Measurements from ENCODE around the gene CEL. TPM values are rescaled to one million over a fixed set of nuclear protein-coding genes. Genes with fewer than 3 reads are reported as not detected.

Gene CEL
- total and polyA plus RNA-seq, 2 donors (not counting 1 experiment from before 2014, with no cell fraction given), result 0.12 to 0.33 TPM

GRCh38 chr9:133104718-133105460 lies 43.1 kb downstream of the CEL start:
- no peak overlapping the region for H3K4me3 ChIP-seq (replicated peaks in 1 of 4; ENCODE audit: control extremely low read depth in 1 of 4, insufficient read depth in 1 of 4, low read depth in 3 of 4, low read length in 4 of 4)
- no peak overlapping the region for H2AFZ ChIP-seq (ENCODE audit: low read length)
- H3K9me3 ChIP-seq (ENCODE audit: control insufficient read depth, insufficient read depth, low read depth, low read length), result no peaks in the 10 kb centered on the region
- no peaks in the 10 kb centered on the region for H4K20me1 ChIP-seq (ENCODE audit: control insufficient read depth, extremely low read depth, insufficient read depth, low read length)
- TF ChIP-seq CTCF (conservative IDR thresholded peaks at IDR 0.05 in 1 of 2, IDR thresholded peaks at IDR 0.05 in 1 of 2; ENCODE audit: low read depth in 1 of 2, low read length in 2 of 2), result no peak
- no peak for TF ChIP-seq EZH2 (IDR thresholded peaks at IDR 0.05; ENCODE audit: low read length, missing control alignments)
- H3K27me3 ChIP-seq (ENCODE audit: control insufficient read depth, insufficient read depth, low read length), result no peaks in the 10 kb centered on the region
- H3K79me2 ChIP-seq (ENCODE audit: control insufficient read depth, insufficient read depth, low read length), result no peaks in the 10 kb centered on the region
- H3K36me3 ChIP-seq (ENCODE audit: control insufficient read depth, insufficient read depth, low read length), result peaks cover 32% of the 10 kb centered on the region
- DNase-seq (ENCODE audit: low read depth in 2 of 2), result no peak
- H3K9ac ChIP-seq (ENCODE audit: insufficient read depth, low read length), result no peak overlapping the region
- H3K4me1 ChIP-seq (ENCODE audit: control insufficient read depth, extremely low read depth, insufficient read depth, low read length), result no peaks in the 10 kb centered on the region
- no peak overlapping the region for H3K27ac ChIP-seq (ENCODE audit: insufficient read depth, low read length)
- no peak overlapping the region for H3K4me2 ChIP-seq (ENCODE audit: extremely low read depth, insufficient read depth, low read length)

GRCh38 chr9:133105461-133105770 lies 43.6 kb downstream of the CEL start:
- no peaks in the 10 kb centered on the region for H3K27me3 ChIP-seq (ENCODE audit: control insufficient read depth, insufficient read depth, low read length)
- peaks cover 32% of the 10 kb centered on the region for H3K36me3 ChIP-seq (ENCODE audit: control insufficient read depth, insufficient read depth, low read length)
- H4K20me1 ChIP-seq (ENCODE audit: control insufficient read depth, extremely low read depth, insufficient read depth, low read length), result no peaks in the 10 kb centered on the region
- DNase-seq (ENCODE audit: low read depth in 2 of 2), result no peak
- no peaks in the 10 kb centered on the region for H3K9me3 ChIP-seq (ENCODE audit: control insufficient read depth, insufficient read depth, low read depth, low read length)
- H3K4me2 ChIP-seq (ENCODE audit: extremely low read depth, insufficient read depth, low read length), result no peak overlapping the region
- H2AFZ ChIP-seq (ENCODE audit: low read length), result no peak overlapping the region
- no peaks in the 10 kb centered on the region for H3K79me2 ChIP-seq (ENCODE audit: control insufficient read depth, insufficient read depth, low read length)
- H3K9ac ChIP-seq (ENCODE audit: insufficient read depth, low read length), result no peak overlapping the region
- TF ChIP-seq CTCF (conservative IDR thresholded peaks at IDR 0.05 in 1 of 2, IDR thresholded peaks at IDR 0.05 in 1 of 2; ENCODE audit: low read depth in 1 of 2, low read length in 2 of 2), result no peak
- no peak for TF ChIP-seq EZH2 (IDR thresholded peaks at IDR 0.05; ENCODE audit: low read length, missing control alignments)
- no peak overlapping the region for H3K27ac ChIP-seq (ENCODE audit: insufficient read depth, low read length)
- no peaks in the 10 kb centered on the region for H3K4me1 ChIP-seq (ENCODE audit: control insufficient read depth, extremely low read depth, insufficient read depth, low read length)
- no peak overlapping the region for H3K4me3 ChIP-seq (replicated peaks in 1 of 4; ENCODE audit: control extremely low read depth in 1 of 4, insufficient read depth in 1 of 4, low read depth in 3 of 4, low read length in 4 of 4)

GRCh38 chr9:133106511-133107244 lies 44.9 kb downstream of the CEL start:
- Histone ChIP-seq H3K27me3 (ENCODE audit: control insufficient read depth, insufficient read depth, low read length) (no peaks in the 10 kb centered on the region), H3K36me3 (ENCODE audit: control insufficient read depth, insufficient read depth, low read length) (peaks cover 26% of the 10 kb centered on the region), H3K79me2 (ENCODE audit: control insufficient read depth, insufficient read depth, low read length) (no peaks in the 10 kb centered on the region), H4K20me1 (ENCODE audit: control insufficient read depth, extremely low read depth, insufficient read depth, low read length) (no peaks in the 10 kb centered on the region), H3K4me2 (ENCODE audit: extremely low read depth, insufficient read depth, low read length) (no peak overlapping the region), H2AFZ (ENCODE audit: low read length) (no peak overlapping the region), H3K4me3 (replicated peaks in 1 of 4; ENCODE audit: control extremely low read depth in 1 of 4, insufficient read depth in 1 of 4, low read depth in 3 of 4, low read length in 4 of 4) (no peak overlapping the region), H3K4me1 (ENCODE audit: control insufficient read depth, extremely low read depth, insufficient read depth, low read length) (no peaks in the 10 kb centered on the region), H3K9me3 (ENCODE audit: control insufficient read depth, insufficient read depth, low read depth, low read length) (no peaks in the 10 kb centered on the region), H3K27ac (ENCODE audit: insufficient read depth, low read length) (no peak overlapping the region), H3K9ac (ENCODE audit: insufficient read depth, low read length) (no peak overlapping the region)
- no peak for DNase-seq (ENCODE audit: low read depth in 2 of 2)
- TF ChIP-seq EZH2 (IDR thresholded peaks at IDR 0.05; ENCODE audit: low read length, missing control alignments), result no peak
- TF ChIP-seq CTCF (conservative IDR thresholded peaks at IDR 0.05 in 1 of 2, IDR thresholded peaks at IDR 0.05 in 1 of 2; ENCODE audit: low read depth in 1 of 2, low read length in 2 of 2), result no peak

Data from fibroblast of lung (primary cell).